ENCODE data around the gene NKX2-3. TPM values are rescaled to one million over a fixed set of nuclear protein-coding genes. Genes with fewer than 3 reads are reported as not detected.

Gene NKX2-3
- total RNA-seq, 1 experiment from 2014 or later: not detected

- H3K27ac ChIP-seq (ENCODE audit: low read depth, low read length): no peak overlapping the region
- ChIA-PET CTCF (no interaction called here), RAD21 (ENCODE audit: low non-redundant PET in 1 of 2, low total read pairs in 2 of 2, uncharacterized antibody in 2 of 2, unreplicated experiment in 2 of 2) (no interaction called here), POLR2A (no interaction called here)
- no peak overlapping the region for H3K4me2 ChIP-seq (ENCODE audit: low read length)
- H3K36me3 ChIP-seq (ENCODE audit: control insufficient read depth in 1 of 2, insufficient read depth in 2 of 2, low read length in 2 of 2): no peaks in the 10 kb centered on the region
- H3K4me1 ChIP-seq (ENCODE audit: control insufficient read depth in 1 of 2, insufficient read depth in 2 of 2, low read length in 2 of 2): no peaks in the 10 kb centered on the region
- no peaks in the 10 kb centered on the region for H3K9me2 ChIP-seq (ENCODE audit: insufficient read depth)
- H3K9me3 ChIP-seq (ENCODE audit: control insufficient read depth in 1 of 2, insufficient read depth in 1 of 2, low read depth in 1 of 2, low read length in 2 of 2): no peaks in the 10 kb centered on the region
- H3K79me2 ChIP-seq (ENCODE audit: insufficient read depth, low read length): no peaks in the 10 kb centered on the region
- DNase-seq (ENCODE audit: low read depth, low spot score) (no peak), ATAC-seq (no peak)
- H3K27me3 ChIP-seq (ENCODE audit: insufficient read depth, low read length): peaks cover 9% of the 10 kb centered on the region
- no peaks in the 10 kb centered on the region for H4K20me1 ChIP-seq (ENCODE audit: insufficient read depth)
- no peak overlapping the region for H2AFZ ChIP-seq (ENCODE audit: low read depth, low read length, poor library complexity, severe bottlenecking)
- no peak overlapping the region for H3K4me3 ChIP-seq (replicated peaks in 1 of 2; ENCODE audit: low read depth in 1 of 2, low read length in 2 of 2)
- H3K9ac ChIP-seq (ENCODE audit: low read length): no peak overlapping the region
- BruUV-seq (replicated peaks): no TSS peak
- intact Hi-C loops (cut with micrococcal nuclease): no loop called here
- TF ChIP-seq EZH2 (IDR thresholded peaks at IDR 0.05) (no peak), JUND (IDR thresholded peaks at IDR 0.05) (no peak), ZBTB33 (IDR thresholded peaks at IDR 0.05; ENCODE audit: extremely low read depth, insufficient replicate concordance, low read length) (no peak), POLR2AphosphoS5 (IDR thresholded peaks at IDR 0.05; ENCODE audit: low read depth, low read length) (no peak), TCF7L2 (IDR thresholded peaks at IDR 0.05; ENCODE audit: borderline replicate concordance, extremely low read depth, insufficient read depth, insufficient read length) (no peak), SIN3A (IDR thresholded peaks at IDR 0.05; ENCODE audit: low read depth) (no peak)
These were observed 5.8 kb upstream of the NKX2-3 start for GRCh38 chr10:99526861-99527504.
